ENCODE data around the gene RSPO3.

Gene RSPO3

GRCh38 chr6:127078669-127079068, 39.8 kb upstream of the RSPO3 start:
- no peaks in the 10 kb centered on the region for H3K27me3 ChIP-seq
- H3K4me3 ChIP-seq: no peak overlapping the region
- H3K36me3 ChIP-seq: no peaks in the 10 kb centered on the region
- no peak overlapping the region for H3K27ac ChIP-seq
- no peak for DNase-seq
- no peak for TF ChIP-seq CTCF (IDR thresholded peaks at IDR 0.05)
- intact Hi-C loops (cut with DNase I; ENCODE audit: low total_unique reads): loop anchor here (10.0 kb wide), 1 partner anchor 274 kb away; no protein-coding TSS in a partner anchor
- H3K9me3 ChIP-seq: no peaks in the 10 kb centered on the region
- H3K4me1 ChIP-seq: no peaks in the 10 kb centered on the region

GRCh38 chr6:127079681-127080080, 38.8 kb upstream of the RSPO3 start:
- DNase-seq: no peak
- intact Hi-C loops (cut with DNase I; ENCODE audit: low total_unique reads): loop anchor here (10.0 kb wide), 1 partner anchor 275 kb away; no protein-coding TSS in a partner anchor
- Histone ChIP-seq H3K9me3 (no peaks in the 10 kb centered on the region), H3K4me1 (no peaks in the 10 kb centered on the region), H3K27me3 (no peaks in the 10 kb centered on the region), H3K4me3 (no peak overlapping the region), H3K36me3 (no peaks in the 10 kb centered on the region), H3K27ac (no peak overlapping the region)
- no peak for TF ChIP-seq CTCF (IDR thresholded peaks at IDR 0.05)

GRCh38 chr6:127080081-127080480, 38.4 kb upstream of the RSPO3 start:
- TF ChIP-seq CTCF (IDR thresholded peaks at IDR 0.05): no peak
- Histone ChIP-seq H3K4me1 (no peaks in the 10 kb centered on the region), H3K9me3 (no peaks in the 10 kb centered on the region), H3K27ac (no peak overlapping the region), H3K36me3 (no peaks in the 10 kb centered on the region), H3K4me3 (no peak overlapping the region), H3K27me3 (no peaks in the 10 kb centered on the region)
- DNase-seq: no peak
- intact Hi-C loops (cut with DNase I; ENCODE audit: low total_unique reads): no loop called here

- DNase-seq: no peak
- intact Hi-C loops (cut with DNase I; ENCODE audit: low total_unique reads): no loop called here
- Histone ChIP-seq H3K9me3 (no peaks in the 10 kb centered on the region), H3K27me3 (no peaks in the 10 kb centered on the region), H3K4me1 (no peaks in the 10 kb centered on the region), H3K27ac (no peak overlapping the region), H3K36me3 (no peaks in the 10 kb centered on the region), H3K4me3 (no peak overlapping the region)
- no peak for TF ChIP-seq CTCF (IDR thresholded peaks at IDR 0.05)
Observed at GRCh38 chr6:127083231-127083962, 35.1 kb upstream of the RSPO3 start.

GRCh38 chr6:127083963-127084310, 34.5 kb upstream of the RSPO3 start:
- intact Hi-C loops (cut with DNase I; ENCODE audit: low total_unique reads): no loop called here
- Histone ChIP-seq H3K36me3 (no peaks in the 10 kb centered on the region), H3K27me3 (no peaks in the 10 kb centered on the region), H3K4me3 (no peak overlapping the region), H3K4me1 (no peaks in the 10 kb centered on the region), H3K27ac (no peak overlapping the region), H3K9me3 (no peaks in the 10 kb centered on the region)
- TF ChIP-seq CTCF (IDR thresholded peaks at IDR 0.05): no peak
- no peak for DNase-seq

GRCh38 chr6:127085181-127085580, 33.3 kb upstream of the RSPO3 start:
- no peaks in the 10 kb centered on the region for H3K4me1 ChIP-seq
- no peaks in the 10 kb centered on the region for H3K36me3 ChIP-seq
- TF ChIP-seq CTCF (IDR thresholded peaks at IDR 0.05): no peak
- DNase-seq: no peak
- intact Hi-C loops (cut with DNase I; ENCODE audit: low total_unique reads): no loop called here
- no peaks in the 10 kb centered on the region for H3K27me3 ChIP-seq
- H3K4me3 ChIP-seq: no peak overlapping the region
- no peak overlapping the region for H3K27ac ChIP-seq
- H3K9me3 ChIP-seq: no peaks in the 10 kb centered on the region

Data from tibial artery (tissue), 4 donors.